Measurements from ENCODE around the gene BRD7. TPM values are rescaled to one million over a fixed set of nuclear protein-coding genes. Genes with fewer than 3 reads are reported as not detected.
A peak's percentile ranks its signal among the peaks of the same experiment; 100 is the strongest.

BRD7 gene
- polyA plus RNA-seq (2011; rRNA removed) (94.5 and 102 TPM in 2 replicates), polyA plus RNA-seq (2017; fragmentation: RNase III; extraction: RNeasy Plus Mini Kit Qiagen cat#74134 plus additional on column Dnase treatment) (59.9 to 60.4 TPM (median 60.2 TPM) in 3 replicates), polyA minus RNA-seq (2011; rRNA and poly(A)+ RNA removed) (42.0 and 42.7 TPM in 2 replicates)
- 26.2 and 30.8 TPM in 2 replicates for polyA plus RNA-seq (2012; cell fraction: cytosol; rRNA removed)
- polyA plus RNA-seq (2012; cell fraction: nucleus; rRNA removed), result 28.5 and 30.8 TPM in 2 replicates

DNA sequence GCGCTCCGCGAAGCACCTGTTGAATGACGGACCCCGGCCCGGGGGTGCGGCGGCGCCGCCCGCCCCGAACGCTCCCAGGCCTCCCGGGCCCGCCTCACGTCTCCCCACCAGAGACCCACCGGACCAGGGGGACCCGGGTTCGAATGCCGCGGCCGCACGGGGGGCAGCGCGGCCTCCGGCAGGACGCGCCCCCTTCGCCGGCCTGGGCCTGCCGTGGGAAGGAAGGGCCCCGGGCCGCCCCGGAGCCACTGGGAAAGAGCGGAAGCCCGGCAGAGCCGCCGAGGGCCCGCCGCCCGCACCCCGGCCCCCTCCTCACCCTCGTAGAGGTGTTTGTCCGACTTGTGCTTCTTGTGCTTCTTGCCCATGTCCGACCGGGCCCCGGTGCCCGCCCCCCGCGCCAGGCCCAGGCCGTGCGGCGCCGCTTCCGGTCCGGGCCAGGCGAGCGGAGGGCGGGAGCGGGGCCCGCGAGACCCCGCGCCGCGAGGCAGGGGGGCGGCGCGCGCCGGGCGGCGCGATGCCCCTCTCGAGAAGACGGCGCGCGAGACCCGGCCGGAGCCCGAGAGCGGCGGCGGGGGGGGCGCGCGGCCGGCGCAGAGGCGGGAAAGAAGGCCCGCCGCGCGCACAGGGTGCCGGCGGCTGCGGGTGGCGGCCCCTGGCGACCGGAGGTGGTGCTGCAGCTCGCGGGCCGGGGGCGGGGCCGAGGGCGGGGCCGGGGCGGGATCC, at the start of gene BRD7:
Gene BRD7 (minus strand): TSS at position 579 of the 723 bp plus-strand sequence. CDS start 214 bp downstream, at position 365.
- ATAC-seq (peak; percentile 77 to 81), FAIRE-seq (no peak), DNase-seq (ENCODE audit: low read depth in 1 of 2, low spot score in 1 of 2) (peak; percentile 53 to 54)
- Histone ChIP-seq H3K9me3 (no peaks in the 10 kb centered on the region), H3K27ac (peak within 1 kb of the TSS; percentile 95 to 99), H3K4me1 (peaks cover 15% of the 10 kb centered on the region), H3K4me2 (peak within 1 kb of the TSS; percentile 67), H3K4me3 (peak within 1 kb of the TSS; percentile 100)
- POLR2A ChIA-PET, result interaction anchor here (0.6 kb wide), 3 partner anchors 14 to 133 kb away, joined by 3 to 4 read pairs (median 4); no protein-coding TSS in a partner anchor
- CTCF ChIA-PET, result interaction anchor here (0.6 to 10.4 kb wide), 9 partner anchors 9 to 301 kb away, joined by 3 to 132 read pairs (median 4); no protein-coding TSS in a partner anchor
- TF ChIP-seq JUN (IDR thresholded peaks at IDR 0.05) (peak; percentile 39 to 77; a peak in 4 of 5 replicates), ZFP36 (IDR thresholded peaks at IDR 0.05; ENCODE audit: borderline replicate concordance, partially characterized antibody) (no peak), FOSL2 (IDR thresholded peaks at IDR 0.05) (no peak), FOSL2 (CRISPR knock-in tag; IDR thresholded peaks at IDR 0.05) (no peak), RAD21 (conservative IDR thresholded peaks at IDR 0.05 in 1 of 2, IDR thresholded peaks at IDR 0.05 in 1 of 2) (no peak), SMC3 (IDR thresholded peaks at IDR 0.05) (0 out of 3 replicates have a peak, but pooled peaks have one; percentile 23), PHF8 (IDR thresholded peaks at IDR 0.05; ENCODE audit: borderline replicate concordance, low read depth) (peak; percentile 79), EHMT2 (IDR thresholded peaks at IDR 0.05; ENCODE audit: low read depth) (no peak)
- TF ChIP-seq, protein P1, sequence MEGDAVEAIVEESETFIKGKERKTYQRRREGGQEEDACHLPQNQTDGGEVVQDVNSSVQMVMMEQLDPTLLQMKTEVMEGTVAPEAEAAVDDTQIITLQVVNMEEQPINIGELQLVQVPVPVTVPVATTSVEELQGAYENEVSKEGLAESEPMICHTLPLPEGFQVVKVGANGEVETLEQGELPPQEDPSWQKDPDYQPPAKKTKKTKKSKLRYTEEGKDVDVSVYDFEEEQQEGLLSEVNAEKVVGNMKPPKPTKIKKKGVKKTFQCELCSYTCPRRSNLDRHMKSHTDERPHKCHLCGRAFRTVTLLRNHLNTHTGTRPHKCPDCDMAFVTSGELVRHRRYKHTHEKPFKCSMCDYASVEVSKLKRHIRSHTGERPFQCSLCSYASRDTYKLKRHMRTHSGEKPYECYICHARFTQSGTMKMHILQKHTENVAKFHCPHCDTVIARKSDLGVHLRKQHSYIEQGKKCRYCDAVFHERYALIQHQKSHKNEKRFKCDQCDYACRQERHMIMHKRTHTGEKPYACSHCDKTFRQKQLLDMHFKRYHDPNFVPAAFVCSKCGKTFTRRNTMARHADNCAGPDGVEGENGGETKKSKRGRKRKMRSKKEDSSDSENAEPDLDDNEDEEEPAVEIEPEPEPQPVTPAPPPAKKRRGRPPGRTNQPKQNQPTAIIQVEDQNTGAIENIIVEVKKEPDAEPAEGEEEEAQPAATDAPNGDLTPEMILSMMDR (IDR thresholded peaks at IDR 0.05), result peak; percentile 69
- under 1% methylated on average over 28 of the region's 109 CpGs for WGBS (ENCODE audit: missing lambda C conversion rate)

DNA sequence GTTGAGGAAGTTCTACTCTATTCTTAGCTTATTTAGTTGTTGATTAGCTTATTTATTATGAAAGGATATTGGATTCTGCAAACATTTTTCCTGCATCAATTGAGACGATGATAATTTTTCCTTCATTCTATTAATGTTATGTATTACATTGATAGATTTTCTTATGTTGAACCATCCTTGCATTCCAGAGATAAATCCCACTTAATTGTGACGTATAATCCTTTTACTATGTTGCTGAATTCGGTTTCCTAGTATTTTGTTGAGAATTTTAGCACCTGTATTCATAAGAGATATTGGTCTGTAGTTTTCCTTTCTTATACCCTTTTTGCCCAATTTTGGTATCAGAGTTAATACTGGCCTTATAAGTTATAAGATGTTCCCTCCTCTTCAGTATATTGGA, 47.6 kb upstream of the BRD7 start:
- TF ChIP-seq SMC3 (IDR thresholded peaks at IDR 0.05) (no peak), MAZ (IDR thresholded peaks at IDR 0.05; ENCODE audit: borderline replicate concordance, low read depth, low read length) (no peak), POLR2AphosphoS2 (conservative IDR thresholded peaks at IDR 0.05; ENCODE audit: low read length) (no peak), JUNB (IDR thresholded peaks at IDR 0.05) (no peak)
- TF ChIP-seq, protein P2, sequence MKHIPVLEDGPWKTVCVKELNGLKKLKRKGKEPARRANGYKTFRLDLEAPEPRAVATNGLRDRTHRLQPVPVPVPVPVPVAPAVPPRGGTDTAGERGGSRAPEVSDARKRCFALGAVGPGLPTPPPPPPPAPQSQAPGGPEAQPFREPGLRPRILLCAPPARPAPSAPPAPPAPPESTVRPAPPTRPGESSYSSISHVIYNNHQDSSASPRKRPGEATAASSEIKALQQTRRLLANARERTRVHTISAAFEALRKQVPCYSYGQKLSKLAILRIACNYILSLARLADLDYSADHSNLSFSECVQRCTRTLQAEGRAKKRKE (CRISPR knock-in tag; IDR thresholded peaks at IDR 0.05; ENCODE audit: low read depth), result no peak
- no peak overlapping the region for H3K27ac ChIP-seq
- ChIA-PET POLR2A (no interaction called here), CTCF (no interaction called here)
- 6% methylated on average over 3 of the region's 3 CpGs for WGBS (ENCODE audit: missing lambda C conversion rate)
- no peak for FAIRE-seq
- H3K9me3 ChIP-seq, result peaks cover 38% of the 10 kb centered on the region
- H3K4me3 ChIP-seq, result no peak overlapping the region
- no peaks in the 10 kb centered on the region for H3K4me1 ChIP-seq
- ATAC-seq, result no peak
- no peak overlapping the region for H3K4me2 ChIP-seq
- DNase-seq (ENCODE audit: low read depth in 1 of 2, low spot score in 1 of 2), result no peak

DNA sequence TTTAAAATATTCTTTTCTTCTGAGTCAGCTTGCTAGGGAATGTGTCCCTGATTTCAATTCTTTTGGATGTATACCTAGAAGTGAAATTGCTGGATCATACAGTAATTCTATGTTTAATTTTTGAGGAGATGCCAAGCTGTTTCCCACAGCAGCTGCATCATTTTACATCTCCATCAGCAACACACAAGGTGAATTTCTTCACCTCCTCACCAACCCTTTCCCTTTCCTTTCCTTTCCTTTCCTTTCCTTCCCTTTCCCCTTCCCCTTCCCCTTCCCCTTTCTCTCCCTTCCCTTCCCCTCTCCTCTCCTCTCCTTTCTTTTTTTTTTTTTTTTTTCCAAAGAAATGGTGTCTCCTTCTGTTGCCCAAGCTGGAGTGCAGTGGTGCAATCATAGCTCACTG, 45.4 kb upstream of the BRD7 start:
- ChIA-PET CTCF (no interaction called here), POLR2A (no interaction called here)
- no peak for FAIRE-seq
- Histone ChIP-seq H3K27ac (no peak overlapping the region), H3K4me1 (no peaks in the 10 kb centered on the region), H3K4me3 (no peak overlapping the region), H3K4me2 (no peak overlapping the region), H3K9me3 (peaks cover 27% of the 10 kb centered on the region; the same call in 2 of the 3 replicates)
- ATAC-seq, result no peak
- DNase-seq (ENCODE audit: low read depth in 1 of 2, low spot score in 1 of 2), result no peak
- no peak for TF ChIP-seq CHD4 (IDR thresholded peaks at IDR 0.05; ENCODE audit: borderline replicate concordance)
- TF ChIP-seq, protein P3, sequence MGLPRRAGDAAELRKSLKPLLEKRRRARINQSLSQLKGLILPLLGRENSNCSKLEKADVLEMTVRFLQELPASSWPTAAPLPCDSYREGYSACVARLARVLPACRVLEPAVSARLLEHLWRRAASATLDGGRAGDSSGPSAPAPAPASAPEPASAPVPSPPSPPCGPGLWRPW (IDR thresholded peaks at IDR 0.05), result no peak
- TF ChIP-seq SMC3 (IDR thresholded peaks at IDR 0.05), result no peak
- TF ChIP-seq ZC3H11A (IDR thresholded peaks at IDR 0.05), result no peak
- TF ChIP-seq NFE2L2 (conservative IDR thresholded peaks at IDR 0.05; ENCODE audit: low read length), result no peak
- TF ChIP-seq KDM5A (IDR thresholded peaks at IDR 0.05), result no peak
- TF ChIP-seq ZNF302 (CRISPR knock-in tag; IDR thresholded peaks at IDR 0.05), result no peak
- TF ChIP-seq ZSCAN20 (CRISPR knock-in tag; IDR thresholded peaks at IDR 0.05), result no peak
- TF ChIP-seq, protein P4, sequence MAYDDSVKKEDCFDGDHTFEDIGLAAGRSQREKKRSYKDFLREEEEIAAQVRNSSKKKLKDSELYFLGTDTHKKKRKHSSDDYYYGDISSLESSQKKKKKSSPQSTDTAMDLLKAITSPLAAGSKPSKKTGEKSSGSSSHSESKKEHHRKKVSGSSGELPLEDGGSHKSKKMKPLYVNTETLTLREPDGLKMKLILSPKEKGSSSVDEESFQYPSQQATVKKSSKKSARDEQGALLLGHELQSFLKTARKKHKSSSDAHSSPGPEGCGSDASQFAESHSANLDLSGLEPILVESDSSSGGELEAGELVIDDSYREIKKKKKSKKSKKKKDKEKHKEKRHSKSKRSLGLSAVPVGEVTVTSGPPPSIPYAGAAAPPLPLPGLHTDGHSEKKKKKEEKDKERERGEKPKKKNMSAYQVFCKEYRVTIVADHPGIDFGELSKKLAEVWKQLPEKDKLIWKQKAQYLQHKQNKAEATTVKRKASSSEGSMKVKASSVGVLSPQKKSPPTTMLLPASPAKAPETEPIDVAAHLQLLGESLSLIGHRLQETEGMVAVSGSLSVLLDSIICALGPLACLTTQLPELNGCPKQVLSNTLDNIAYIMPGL (CRISPR knock-in tag; IDR thresholded peaks at IDR 0.05; ENCODE audit: borderline replicate concordance), result no peak
- no peak for TF ChIP-seq ZFP36 (IDR thresholded peaks at IDR 0.05; ENCODE audit: borderline replicate concordance, partially characterized antibody)
- no peak for TF ChIP-seq EHMT2 (IDR thresholded peaks at IDR 0.05; ENCODE audit: low read depth)
- TF ChIP-seq, protein P5, sequence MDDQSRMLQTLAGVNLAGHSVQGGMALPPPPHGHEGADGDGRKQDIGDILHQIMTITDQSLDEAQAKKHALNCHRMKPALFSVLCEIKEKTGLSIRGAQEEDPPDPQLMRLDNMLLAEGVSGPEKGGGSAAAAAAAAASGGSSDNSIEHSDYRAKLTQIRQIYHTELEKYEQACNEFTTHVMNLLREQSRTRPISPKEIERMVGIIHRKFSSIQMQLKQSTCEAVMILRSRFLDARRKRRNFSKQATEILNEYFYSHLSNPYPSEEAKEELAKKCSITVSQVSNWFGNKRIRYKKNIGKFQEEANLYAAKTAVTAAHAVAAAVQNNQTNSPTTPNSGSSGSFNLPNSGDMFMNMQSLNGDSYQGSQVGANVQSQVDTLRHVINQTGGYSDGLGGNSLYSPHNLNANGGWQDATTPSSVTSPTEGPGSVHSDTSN (IDR thresholded peaks at IDR 0.05), result no peak
- TF ChIP-seq CBX2 (IDR thresholded peaks at IDR 0.05; ENCODE audit: borderline replicate concordance, low read depth), result no peak
- TF ChIP-seq MYC (IDR thresholded peaks at IDR 0.05; ENCODE audit: borderline replicate concordance, low read length), result no peak
- TF ChIP-seq HOXA7 (CRISPR knock-in tag; IDR thresholded peaks at IDR 0.05), result no peak

Data from A549 (cell line).